Kidney (tissue), 14 donors: Measurements from ENCODE around the gene DLGAP4. TPM values are rescaled to one million over a fixed set of nuclear protein-coding genes. Genes with fewer than 3 reads are reported as not detected.
"Not testable (repeated sequence)": the region's sequence is repeated elsewhere in the genome, so short reads cannot be mapped to it uniquely, and the experiment has no call there.

ENCODE experiments used
- DNase-seq, 5 donors: peaks; one replicate each; pipeline ENCODE4 v3.0.0-alpha.2; 2013 to 2020
- FAIRE-seq: peaks from 2 replicates; lab custom pipeline; 2012; peaks lifted over from hg19 to GRCh38; lab: Jason Lieb, UNC
- H3K27ac ChIP-seq, 2 donors: one replicate each; pipeline ENCODE4 v1.7.0; 2013; ENCODE audit warnings: low read depth in 2 of 2, low read length in 2 of 2, inconsistent platforms in 1 of 2
- H3K27me3 ChIP-seq: one replicate; pipeline ENCODE4 v1.7.1; 2013; ENCODE audit warnings: low read length, inconsistent platforms; ENCODE audit not compliant: control insufficient read depth, insufficient read depth
- H3K36me3 ChIP-seq, 3 donors: one replicate each; pipeline versions ENCODE4 v1.7.0 to v1.7.1; 2013; ENCODE audit warnings: low read length in 3 of 3, control low read depth in 1 of 3, inconsistent platforms in 1 of 3; ENCODE audit not compliant: insufficient read depth in 3 of 3, control insufficient read depth in 2 of 3
- H3K4me1 ChIP-seq, 3 donors: one replicate each; pipeline versions ENCODE4 v1.7.0 to v1.7.1; 2013; ENCODE audit warnings: low read length in 3 of 3, inconsistent platforms in 1 of 3, low read depth in 1 of 3; ENCODE audit not compliant: control insufficient read depth in 2 of 3, insufficient read depth in 2 of 3
- H3K4me3 ChIP-seq, 3 donors: one replicate each; pipeline versions ENCODE4 v1.7.0 to v1.8.1; 2013; ENCODE audit warnings: low read length in 3 of 3, control low read depth in 1 of 3, inconsistent platforms in 1 of 3
- H3K9ac ChIP-seq, 3 donors: one replicate each; pipeline versions ENCODE4 v1.7.0 to v1.7.1; 2013; ENCODE audit warnings: low read length in 3 of 3, control low read depth in 1 of 3, inconsistent platforms in 1 of 3
- H3K9me3 ChIP-seq, 3 donors: one replicate each; pipeline versions ENCODE4 v1.7.0 to v1.7.1; 2013; ENCODE audit warnings: low read length in 3 of 3, control low read depth in 1 of 3, inconsistent platforms in 1 of 3; ENCODE audit not compliant: control insufficient read depth in 2 of 3, insufficient read depth in 1 of 3
- intact Hi-C: fragments of 100-400 bp; cut with DNase I; formaldehyde crosslinking; loops from one replicate; pipeline ENCODE4 v1.11.1; 2022
- polyA plus RNA-seq: library from polyadenylated mRNA; stranded (reverse); fragments of 350-450 nt; fragmentation: Illumina TruSeq; extraction: RNeasy Lipid Tissue Mini Kit (QIAGEN cat#74804); gene quantifications from one replicate; pipeline ENCODE4 v1.2.3, GENCODE V29; 2014; ENCODE audit warnings: low read depth, low replicate concordance; ENCODE audit not compliant: insufficient read depth
- total RNA-seq: library from RNA; stranded (reverse); fragmentation: NEBNext Ultra II Directional; extraction: Animal tissue kit (Norgen Biotek cat#: 25700); gene quantifications from one replicate; pipeline ENCODE4 v1.2.1, GENCODE V29; 2021
- TF ChIP-seq, protein P1 (sequence below): IDR thresholded peaks from 3 replicates; pipeline ENCODE4 v1.5.1; 2012; ENCODE audit warnings: mild to moderate bottlenecking, moderate library complexity, borderline replicate concordance; ENCODE audit not compliant: insufficient read depth; ENCODE audit errors: extremely low read depth
- donor health status: control.
- donor health status: control.
- donor health status: control.
- donor health status: control.
- donor health status: control.
- donor health status: DM: yes; HTN: yes; CAD: no.
- donor health status: Normal renal cell carcinoma (clear cell type).

The DLGAP4 gene
- total and polyA plus RNA-seq, 2 donors from 2014 or later, result 19.6 to 62.4 TPM

DNA sequence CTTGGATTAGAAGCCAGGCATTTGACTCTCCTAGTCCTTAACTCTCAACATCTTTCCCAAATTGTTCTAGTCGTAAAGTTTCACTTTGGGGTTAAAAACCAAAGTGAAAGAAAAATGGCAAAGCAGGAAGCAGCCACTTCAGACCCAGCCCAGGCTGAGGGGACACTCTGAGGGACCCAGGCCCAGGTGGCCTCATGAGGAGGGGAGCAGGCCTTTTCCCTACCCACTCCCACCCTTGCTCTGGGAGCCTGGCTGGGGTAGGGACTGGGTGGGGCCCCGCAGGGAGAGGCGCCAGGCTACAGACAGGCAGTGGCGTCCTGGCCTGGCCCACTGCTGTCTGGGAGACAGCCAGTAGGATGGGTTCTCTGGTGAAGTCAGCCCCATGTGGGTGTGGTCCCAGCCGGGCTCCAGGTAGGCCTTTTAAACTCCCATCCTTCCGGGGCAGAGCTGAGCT lies 166.5 kb downstream of the DLGAP4 start:
- DNase-seq (peak in 1 of 5 donors; percentile 82), FAIRE-seq (no peak)
- Histone ChIP-seq H3K27me3 (no peaks in the 10 kb centered on the region), H3K36me3 (no peaks in the 10 kb centered on the region), H3K27ac (peak overlapping the region in 1 of 2 donors; percentile 6), H3K4me1 (peaks cover 0 to 42% (median 38%) of the 10 kb centered on the region in 3 donors), H3K9me3 (no peaks in the 10 kb centered on the region), H3K4me3 (no peak overlapping the region), H3K9ac (peak overlapping the region in 1 of 3 donors; percentile 43)
- intact Hi-C loops, result no loop called here
- TF ChIP-seq, protein P1, sequence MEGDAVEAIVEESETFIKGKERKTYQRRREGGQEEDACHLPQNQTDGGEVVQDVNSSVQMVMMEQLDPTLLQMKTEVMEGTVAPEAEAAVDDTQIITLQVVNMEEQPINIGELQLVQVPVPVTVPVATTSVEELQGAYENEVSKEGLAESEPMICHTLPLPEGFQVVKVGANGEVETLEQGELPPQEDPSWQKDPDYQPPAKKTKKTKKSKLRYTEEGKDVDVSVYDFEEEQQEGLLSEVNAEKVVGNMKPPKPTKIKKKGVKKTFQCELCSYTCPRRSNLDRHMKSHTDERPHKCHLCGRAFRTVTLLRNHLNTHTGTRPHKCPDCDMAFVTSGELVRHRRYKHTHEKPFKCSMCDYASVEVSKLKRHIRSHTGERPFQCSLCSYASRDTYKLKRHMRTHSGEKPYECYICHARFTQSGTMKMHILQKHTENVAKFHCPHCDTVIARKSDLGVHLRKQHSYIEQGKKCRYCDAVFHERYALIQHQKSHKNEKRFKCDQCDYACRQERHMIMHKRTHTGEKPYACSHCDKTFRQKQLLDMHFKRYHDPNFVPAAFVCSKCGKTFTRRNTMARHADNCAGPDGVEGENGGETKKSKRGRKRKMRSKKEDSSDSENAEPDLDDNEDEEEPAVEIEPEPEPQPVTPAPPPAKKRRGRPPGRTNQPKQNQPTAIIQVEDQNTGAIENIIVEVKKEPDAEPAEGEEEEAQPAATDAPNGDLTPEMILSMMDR, result no peak

DNA sequence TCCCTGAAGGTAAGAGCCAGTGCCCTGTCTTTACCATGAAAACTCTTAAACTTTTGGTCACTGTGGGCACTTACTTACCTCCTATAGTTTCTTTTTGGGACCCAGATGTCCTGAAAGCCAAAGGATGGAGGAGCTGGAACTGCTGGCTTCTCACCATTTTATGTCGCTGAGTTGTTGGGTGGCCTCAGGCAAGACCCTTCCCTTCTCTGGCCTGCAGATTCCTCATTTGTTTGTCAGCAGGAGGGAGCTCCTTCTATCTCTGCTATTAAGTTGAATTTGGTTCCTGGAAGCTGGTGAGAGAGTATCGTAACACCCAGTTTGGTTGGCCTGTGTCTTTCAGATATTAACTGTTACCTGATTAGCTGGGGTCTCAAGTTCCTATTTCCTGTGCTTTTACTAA lies 167.0 kb downstream of the DLGAP4 start:
- H3K9me3 ChIP-seq, result no peaks in the 10 kb centered on the region
- H3K27me3 ChIP-seq, result no peaks in the 10 kb centered on the region
- TF ChIP-seq, protein P1, result no peak
- FAIRE-seq, result no peak
- H3K9ac ChIP-seq, result peak overlapping the region in 1 of 3 donors; percentile 43
- H3K36me3 ChIP-seq, result peaks cover 0 to 2% (median 0%) of the 10 kb centered on the region in 3 donors
- no peak overlapping the region for H3K4me3 ChIP-seq
- intact Hi-C loops, result no loop called here
- H3K27ac ChIP-seq, result peak overlapping the region in 1 of 2 donors; percentile 6
- peaks cover 0 to 37% (median 33%) of the 10 kb centered on the region in 3 donors for H3K4me1 ChIP-seq
- DNase-seq, result no peak

DNA sequence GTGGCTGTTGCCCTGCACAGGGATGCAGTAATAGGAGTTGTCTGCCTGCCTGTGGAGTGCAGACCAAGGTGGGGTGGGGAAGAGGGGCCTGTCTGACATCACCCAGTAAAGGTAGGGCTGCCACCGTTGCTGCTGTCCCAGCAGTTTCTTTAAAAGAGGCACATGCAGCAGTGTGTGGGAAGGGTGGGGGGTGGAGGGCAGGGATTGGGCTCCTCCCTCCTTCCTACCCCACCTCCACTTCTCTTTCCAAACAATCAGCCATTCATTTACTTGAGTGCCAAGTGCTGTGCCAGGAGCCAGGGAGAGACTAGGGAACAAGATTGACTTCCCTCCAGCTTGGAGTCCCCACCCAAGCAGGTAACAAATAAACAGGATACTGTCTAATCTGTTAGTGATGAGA lies 168.4 kb downstream of the DLGAP4 start:
- intact Hi-C loops, result no loop called here
- FAIRE-seq (no peak), DNase-seq (no peak)
- Histone ChIP-seq H3K36me3 (peaks cover 0 to 2% (median 0%) of the 10 kb centered on the region in 3 donors), H3K27me3 (no peaks in the 10 kb centered on the region), H3K9ac (no peak overlapping the region), H3K27ac (no peak overlapping the region), H3K4me3 (no peak overlapping the region), H3K9me3 (no peaks in the 10 kb centered on the region), H3K4me1 (peaks cover 0 to 27% (median 24%) of the 10 kb centered on the region in 3 donors)
- TF ChIP-seq, protein P1, result no peak

DNA sequence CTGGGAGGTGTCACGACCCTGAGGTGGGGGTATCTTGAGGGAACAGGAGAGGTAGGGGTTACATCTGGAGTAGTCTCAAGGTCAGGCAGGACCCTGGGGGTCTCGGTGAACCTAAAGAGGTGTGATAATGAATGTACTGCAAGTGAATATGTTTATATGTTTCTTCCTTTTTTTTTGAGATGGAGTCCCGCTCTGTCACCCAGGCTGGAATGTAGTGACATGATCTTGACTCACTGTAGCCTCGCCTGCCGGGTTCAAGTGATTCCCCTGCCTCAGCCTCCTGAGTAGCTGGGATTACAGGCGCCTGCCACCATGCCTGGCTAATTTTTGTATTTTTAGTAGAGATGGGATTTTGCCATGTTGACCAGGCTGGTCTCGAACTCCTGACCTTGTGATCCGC lies 168.9 kb downstream of the DLGAP4 start:
- H3K9ac ChIP-seq, FAIRE-seq: not testable (repeated sequence)

More for the DNA sequence above, 168.9 kb downstream of the DLGAP4 start:
- H3K4me3 ChIP-seq, H3K9me3 ChIP-seq, H3K27ac ChIP-seq, H3K27me3 ChIP-seq, intact Hi-C loops, H3K36me3 ChIP-seq, DNase-seq: not testable (repeated sequence)
- peaks cover 0 to 23% (median 19%) of the 10 kb centered on the region in 3 donors for H3K4me1 ChIP-seq
